Measurements from ENCODE around the gene RIMBP3B.
"Not testable (repeated sequence)": the region's sequence is repeated elsewhere in the genome, so short reads cannot be mapped to it uniquely, and the experiment has no call there.

DNA sequence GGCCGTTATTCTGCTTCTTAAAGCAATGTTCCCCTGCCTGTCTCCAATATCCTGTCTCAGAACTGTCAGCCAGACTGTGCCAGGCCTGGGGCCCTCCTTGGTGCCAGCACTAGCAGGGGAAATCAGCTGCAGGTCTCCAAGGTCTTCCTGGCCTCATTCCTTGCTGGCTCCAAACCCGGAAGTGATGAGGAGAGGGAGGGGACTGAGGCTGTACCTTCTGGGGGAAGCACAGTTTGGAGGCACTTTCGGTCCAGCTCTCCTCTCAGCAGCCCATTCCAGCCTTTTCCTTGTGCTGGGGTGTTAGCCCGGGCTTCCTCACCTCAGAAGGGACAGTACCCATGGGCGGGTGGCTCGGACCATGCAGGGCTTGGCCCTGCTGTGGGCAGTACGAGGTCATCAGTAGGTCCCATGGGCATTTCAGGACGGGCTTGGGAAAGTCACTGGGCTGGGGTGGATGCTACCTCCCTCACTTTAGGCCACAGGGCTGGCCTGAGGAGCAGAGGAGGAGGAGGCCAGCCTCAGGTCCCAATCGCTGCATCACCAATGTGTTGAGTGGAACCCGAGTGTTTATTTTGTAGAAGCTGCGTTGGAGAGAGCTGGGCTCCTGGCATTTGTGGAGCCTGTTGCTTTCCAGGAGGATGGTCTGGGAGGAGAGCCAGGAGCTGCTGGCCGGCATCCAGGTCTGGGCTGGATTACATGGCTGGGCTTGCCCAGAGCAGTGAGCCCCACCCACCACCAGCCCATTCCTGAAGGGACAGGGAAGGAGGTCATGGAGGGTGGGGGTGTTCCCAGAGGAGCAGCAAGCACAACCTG lies 52.7 kb downstream of the RIMBP3B start:
- TF ChIP-seq, protein P1, sequence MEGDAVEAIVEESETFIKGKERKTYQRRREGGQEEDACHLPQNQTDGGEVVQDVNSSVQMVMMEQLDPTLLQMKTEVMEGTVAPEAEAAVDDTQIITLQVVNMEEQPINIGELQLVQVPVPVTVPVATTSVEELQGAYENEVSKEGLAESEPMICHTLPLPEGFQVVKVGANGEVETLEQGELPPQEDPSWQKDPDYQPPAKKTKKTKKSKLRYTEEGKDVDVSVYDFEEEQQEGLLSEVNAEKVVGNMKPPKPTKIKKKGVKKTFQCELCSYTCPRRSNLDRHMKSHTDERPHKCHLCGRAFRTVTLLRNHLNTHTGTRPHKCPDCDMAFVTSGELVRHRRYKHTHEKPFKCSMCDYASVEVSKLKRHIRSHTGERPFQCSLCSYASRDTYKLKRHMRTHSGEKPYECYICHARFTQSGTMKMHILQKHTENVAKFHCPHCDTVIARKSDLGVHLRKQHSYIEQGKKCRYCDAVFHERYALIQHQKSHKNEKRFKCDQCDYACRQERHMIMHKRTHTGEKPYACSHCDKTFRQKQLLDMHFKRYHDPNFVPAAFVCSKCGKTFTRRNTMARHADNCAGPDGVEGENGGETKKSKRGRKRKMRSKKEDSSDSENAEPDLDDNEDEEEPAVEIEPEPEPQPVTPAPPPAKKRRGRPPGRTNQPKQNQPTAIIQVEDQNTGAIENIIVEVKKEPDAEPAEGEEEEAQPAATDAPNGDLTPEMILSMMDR (IDR thresholded peaks at IDR 0.05; ENCODE audit: low read length): not testable (repeated sequence)
- TF ChIP-seq EZH2 (IDR thresholded peaks at IDR 0.05; ENCODE audit: borderline replicate concordance, low read length): not testable (repeated sequence)
